ENCODE results near the gene NIBAN1. TPM values are rescaled to one million over a fixed set of nuclear protein-coding genes. Genes with fewer than 3 reads are reported as not detected.

NIBAN1 gene
- total and polyA plus RNA-seq, 2 experiments from 2014 or later, result 0.05 to 0.66 TPM

GRCh38 chr1:184928394-184928793 is 45.9 kb downstream of the NIBAN1 start:
- H3K4me1 ChIP-seq (ENCODE audit: low read depth), result no peaks in the 10 kb centered on the region
- no peak overlapping the region for H3K27ac ChIP-seq
- no peak overlapping the region for H3K4me3 ChIP-seq
- no peak for DNase-seq (ENCODE audit: low read depth in 1 of 2, low spot score in 1 of 2)
- no peaks in the 10 kb centered on the region for H3K9me3 ChIP-seq (ENCODE audit: low read depth)
- TF ChIP-seq CTCF (IDR thresholded peaks at IDR 0.05; ENCODE audit: low read depth, low read length), result no peak
- H3K36me3 ChIP-seq, result no peaks in the 10 kb centered on the region
- no peaks in the 10 kb centered on the region for H3K27me3 ChIP-seq

Other genes with a start within 250 kb of the NIBAN1 start
- gene EDEM3, start 219.7 kb downstream of the NIBAN1 start, total RNA-seq, result 26.1 and 36.7 TPM in 2 replicates
- gene EDEM3, start 219.7 kb downstream of the NIBAN1 start, polyA plus RNA-seq, result 14.6 and 15.6 TPM in 2 replicates
- 20.0 and 26.8 TPM in 2 replicates for gene RNF2, start 71.0 kb upstream of the NIBAN1 start, total RNA-seq
- gene RNF2, start 71.0 kb upstream of the NIBAN1 start, polyA plus RNA-seq, result 27.4 and 34.4 TPM in 2 replicates
- 18.3 and 24.7 TPM in 2 replicates for gene TRMT1L, start 182.4 kb upstream of the NIBAN1 start, total RNA-seq
- gene TRMT1L, start 182.4 kb upstream of the NIBAN1 start, polyA plus RNA-seq, result 26.6 and 28.3 TPM in 2 replicates
- gene SWT1, start 182.7 kb upstream of the NIBAN1 start, total RNA-seq, result 3.8 and 4.9 TPM in 2 replicates
- gene SWT1, start 182.7 kb upstream of the NIBAN1 start, polyA plus RNA-seq, result 2.8 and 3.8 TPM in 2 replicates

All from cardiac muscle cell (in vitro differentiated cells and primary cell).